ENCODE data around the gene CLTB. TPM values are rescaled to one million over a fixed set of nuclear protein-coding genes. Genes with fewer than 3 reads are reported as not detected.
"Not testable (repeated sequence)": the region's sequence is repeated elsewhere in the genome, so short reads cannot be mapped to it uniquely, and the experiment has no call there.

Gene CLTB
- total and polyA plus RNA-seq, 2 of the 4 experiments (the other 2 are of a cell fraction), result 87.6 to 99.9 TPM

DNA sequence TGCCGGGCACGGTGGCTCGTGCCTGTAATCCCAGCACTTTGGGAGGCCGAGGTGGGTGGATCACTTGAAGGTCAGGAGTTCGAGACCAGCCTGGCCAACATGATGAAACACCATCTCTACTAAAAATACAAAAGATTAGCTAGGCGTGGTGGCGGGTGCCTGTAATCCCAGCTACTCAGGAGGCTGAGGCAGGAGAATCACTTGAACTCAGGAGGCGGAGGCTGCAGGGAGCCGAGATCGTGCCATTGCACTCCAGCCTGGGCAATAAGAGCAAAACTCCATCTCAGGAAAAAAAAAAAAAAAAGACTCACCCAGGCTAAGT is 8.1 kb downstream of the CLTB start:
- H2AK5ac ChIP-seq (ENCODE audit: low read depth, low read length); H4K8ac ChIP-seq (ENCODE audit: low read depth in 2 of 2, low read length in 2 of 2); H2BK5ac ChIP-seq (ENCODE audit: low read depth, low read length, poor library complexity, severe bottlenecking); ATAC-seq (ENCODE audit: low read depth); DNase-seq; H4K5ac ChIP-seq (ENCODE audit: low read depth, low read length); H2BK15ac ChIP-seq (ENCODE audit: low read depth, low read length); H2BK120ac ChIP-seq (ENCODE audit: low read depth, low read length); H3K4ac ChIP-seq (ENCODE audit: low read depth, low read length); H3K27me3 ChIP-seq (ENCODE audit: control insufficient read depth, insufficient read depth, low read length); H3K9me3 ChIP-seq (ENCODE audit: control insufficient read depth, insufficient read depth, low read length); intact Hi-C loops (cut with micrococcal nuclease); H3K4me3 ChIP-seq (ENCODE audit: insufficient read depth, low read depth, low read length); H3K9ac ChIP-seq (ENCODE audit: low read depth, low read length); H3K23ac ChIP-seq (ENCODE audit: low read depth, low read length); H3K14ac ChIP-seq (replicated peaks; ENCODE audit: low read depth, low read length); H3K27ac ChIP-seq (ENCODE audit: insufficient read depth, low read length); H3K4me2 ChIP-seq (ENCODE audit: low read depth, low read length); H4K91ac ChIP-seq (ENCODE audit: insufficient read depth, low read depth, low read length); H3K56ac ChIP-seq (ENCODE audit: extremely low read depth, insufficient read depth, low read length); H2AK9ac ChIP-seq (replicated peaks; ENCODE audit: low read depth, low read length, poor library complexity); H3K18ac ChIP-seq (ENCODE audit: low read depth, low read length); H2AFZ ChIP-seq (replicated peaks; ENCODE audit: low read length, poor library complexity); H3K4me1 ChIP-seq (ENCODE audit: control insufficient read depth, insufficient read depth, low read length); dilution Hi-C loops (cut with HindIII; ENCODE audit: low sequenced_read_pairs, unreplicated experiment); in situ Hi-C loops (cut with MboI; ENCODE audit: low sequenced_read_pairs); POLR2A ChIA-PET (ENCODE audit: unreplicated experiment); H3K9me1 ChIP-seq (ENCODE audit: insufficient read depth, low read length); H2BK20ac ChIP-seq (ENCODE audit: low read depth, low read length); BruUV-seq (replicated peaks): not testable (repeated sequence)
- H4K20me1 ChIP-seq (ENCODE audit: insufficient read depth, low read length), result peaks cover 25% of the 10 kb centered on the region
- WGBS, 2 experiments (ENCODE audit: extremely low coverage in 2 of 2, insufficient read length in 1 of 2), result no CpG with 5 or more reads among the region's 10 CpGs
- peaks cover 27% of the 10 kb centered on the region for H3K36me3 ChIP-seq (ENCODE audit: control insufficient read depth, insufficient read depth, low read length)
- peaks cover 22 to 37% of the 10 kb centered on the region in 2 experiments for H3K79me1 ChIP-seq (ENCODE audit: low read depth in 1 of 2, low read length in 2 of 2)
- CTCF ChIA-PET, result interaction anchor here (1.2 kb wide), 1 partner anchor 40 kb away, joined by 3 read pairs; no protein-coding TSS in a partner anchor

Data from IMR-90 (cell line).